GM12865 (cell line): ENCODE data around the gene CSPG5.

ENCODE experiments used
- DNase-seq: peaks from one replicate; pipeline ENCODE4 v3.0.0; 2010; ENCODE audit warnings: low read depth
- H3K4me3 ChIP-seq: 2 replicates; pipeline ENCODE4 v1.5.1; 2011; ENCODE audit warnings: mild to moderate bottlenecking, low read depth, low read length, control low read depth
- TF ChIP-seq, protein P1 (sequence below): IDR thresholded peaks from 2 replicates; pipeline ENCODE4 v1.5.1; 2011; ENCODE audit warnings: low read length, control low read depth, low read depth, inconsistent platforms; ENCODE audit not compliant: insufficient read depth; ENCODE audit errors: missing control alignments

The CSPG5 gene

DNA sequence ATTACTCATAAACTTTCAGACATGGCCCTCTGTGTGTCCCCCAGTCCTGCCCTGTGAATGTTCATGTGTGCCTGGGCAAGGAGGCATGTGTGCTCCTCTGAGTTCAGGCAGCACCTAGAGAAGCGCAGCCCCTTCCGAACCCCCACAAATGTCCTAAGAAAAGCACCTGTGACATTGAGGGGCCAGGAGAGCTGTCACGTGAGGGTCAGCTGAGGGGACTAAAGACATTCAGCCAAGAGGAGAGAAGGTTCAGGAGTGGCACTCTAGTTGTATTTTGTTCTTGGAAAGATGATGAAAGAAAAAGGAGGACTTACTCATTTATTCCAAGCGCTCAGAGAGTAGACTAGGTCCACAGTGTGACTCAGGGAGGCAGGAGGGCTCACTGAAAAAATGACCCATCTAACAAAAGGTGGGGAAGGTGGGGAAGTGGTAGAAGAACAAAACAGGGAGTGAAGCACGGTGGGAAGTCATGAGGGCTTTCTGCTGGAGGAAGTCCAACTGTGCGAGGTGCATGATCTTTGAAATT is 37.0 kb downstream of the CSPG5 start:
- TF ChIP-seq, protein P1, sequence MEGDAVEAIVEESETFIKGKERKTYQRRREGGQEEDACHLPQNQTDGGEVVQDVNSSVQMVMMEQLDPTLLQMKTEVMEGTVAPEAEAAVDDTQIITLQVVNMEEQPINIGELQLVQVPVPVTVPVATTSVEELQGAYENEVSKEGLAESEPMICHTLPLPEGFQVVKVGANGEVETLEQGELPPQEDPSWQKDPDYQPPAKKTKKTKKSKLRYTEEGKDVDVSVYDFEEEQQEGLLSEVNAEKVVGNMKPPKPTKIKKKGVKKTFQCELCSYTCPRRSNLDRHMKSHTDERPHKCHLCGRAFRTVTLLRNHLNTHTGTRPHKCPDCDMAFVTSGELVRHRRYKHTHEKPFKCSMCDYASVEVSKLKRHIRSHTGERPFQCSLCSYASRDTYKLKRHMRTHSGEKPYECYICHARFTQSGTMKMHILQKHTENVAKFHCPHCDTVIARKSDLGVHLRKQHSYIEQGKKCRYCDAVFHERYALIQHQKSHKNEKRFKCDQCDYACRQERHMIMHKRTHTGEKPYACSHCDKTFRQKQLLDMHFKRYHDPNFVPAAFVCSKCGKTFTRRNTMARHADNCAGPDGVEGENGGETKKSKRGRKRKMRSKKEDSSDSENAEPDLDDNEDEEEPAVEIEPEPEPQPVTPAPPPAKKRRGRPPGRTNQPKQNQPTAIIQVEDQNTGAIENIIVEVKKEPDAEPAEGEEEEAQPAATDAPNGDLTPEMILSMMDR = no peak
- H3K4me3 ChIP-seq = no peak overlapping the region
- no peak for DNase-seq

DNA sequence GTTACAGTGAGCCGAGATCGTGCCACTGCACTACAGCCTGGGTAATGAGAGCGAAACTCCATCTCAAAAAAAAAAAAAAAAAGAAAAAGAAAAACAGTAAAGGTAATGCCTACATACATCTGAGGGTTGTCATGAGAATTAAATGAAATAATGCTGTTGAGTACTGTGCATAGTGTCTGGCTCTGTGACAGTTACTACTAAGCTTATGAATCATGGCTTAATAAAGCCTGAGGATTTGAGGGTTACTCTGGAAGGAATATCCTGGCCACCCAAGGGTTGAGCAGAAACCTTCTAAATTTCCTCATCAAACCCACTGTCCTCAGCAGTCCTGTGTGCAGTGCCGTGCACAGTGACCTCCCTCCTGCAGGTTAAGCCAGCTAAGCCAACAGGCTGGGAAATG is 38.4 kb downstream of the CSPG5 start:
- TF ChIP-seq, protein P1 = no peak
- no peak for DNase-seq
- no peak overlapping the region for H3K4me3 ChIP-seq

DNA sequence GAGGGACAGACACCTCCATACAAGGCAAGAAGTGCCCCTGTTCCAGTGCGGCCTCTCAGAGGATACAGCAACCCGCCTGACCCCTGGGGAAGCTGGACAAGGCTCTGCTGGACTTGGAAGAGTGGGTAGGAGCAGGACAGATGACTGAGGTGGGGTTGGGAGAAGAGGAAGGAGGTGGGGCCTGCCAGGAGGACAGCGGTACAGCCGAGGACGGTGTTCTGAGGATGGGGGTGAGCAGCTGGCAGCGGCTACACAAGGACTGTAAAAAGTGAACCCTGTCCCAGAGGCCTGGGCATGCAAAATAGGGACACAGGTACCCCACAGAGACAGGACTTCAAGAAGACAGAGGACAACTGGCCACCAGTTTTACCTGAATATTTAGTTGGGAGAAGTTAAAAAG is 41.7 kb downstream of the CSPG5 start:
- no peak for DNase-seq
- TF ChIP-seq, protein P1 = no peak
- H3K4me3 ChIP-seq = no peak overlapping the region

DNA sequence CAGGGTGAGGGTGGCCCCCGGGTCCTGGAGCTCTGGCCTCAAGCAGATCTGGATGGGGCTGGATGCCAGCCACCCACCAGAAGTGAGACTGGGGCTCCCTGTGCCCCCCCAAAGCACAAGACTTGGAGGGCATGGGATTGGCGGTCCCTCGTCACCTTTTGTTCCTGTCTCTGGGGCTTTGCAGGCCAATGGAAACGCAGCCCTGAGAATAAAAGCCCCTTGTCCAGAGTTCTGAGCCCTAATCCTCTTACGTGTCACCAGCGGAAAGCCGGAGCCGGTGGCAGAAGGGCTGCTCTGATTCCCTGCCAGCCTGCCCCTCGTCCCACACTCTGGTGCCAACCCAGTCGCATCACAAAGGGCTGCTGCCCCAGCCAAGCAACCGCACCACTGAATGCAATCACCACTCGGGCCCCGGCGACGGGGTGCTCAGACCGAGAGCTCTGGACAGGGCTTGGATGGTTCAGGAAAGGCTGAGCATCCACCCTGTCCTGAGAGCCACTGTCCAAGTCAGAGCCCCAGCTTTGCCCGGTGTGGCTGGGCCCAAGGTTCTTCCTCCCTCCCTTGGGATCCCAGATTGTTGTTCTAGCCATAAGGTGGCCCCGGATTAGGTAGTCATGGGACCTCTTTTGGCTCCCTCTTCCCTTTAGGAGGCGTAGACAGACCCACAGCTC is 42.3 kb downstream of the CSPG5 start:
- TF ChIP-seq, protein P1 = no peak
- H3K4me3 ChIP-seq = no peak overlapping the region
- DNase-seq = no peak

DNA sequence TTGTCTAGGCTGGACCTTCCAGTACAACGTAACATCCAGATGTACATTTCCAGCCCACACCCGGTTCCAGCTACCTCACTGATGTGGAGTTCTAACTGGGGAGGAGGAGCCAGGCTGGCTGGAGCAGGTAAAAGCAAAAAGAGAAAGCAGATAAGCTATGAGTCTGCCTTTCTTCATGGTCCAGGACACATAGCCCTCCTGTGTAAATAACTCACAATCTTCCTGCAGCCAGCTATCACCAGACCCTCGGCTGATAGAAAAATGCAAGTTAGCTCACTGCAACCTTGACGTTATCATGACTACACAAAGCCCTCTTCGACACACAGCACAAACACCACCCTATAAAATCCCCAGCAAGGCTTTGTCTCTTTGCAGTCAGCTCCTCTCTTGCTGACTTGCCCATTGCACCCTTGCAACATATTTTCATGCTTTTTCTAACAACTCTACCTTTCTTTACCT is 44.6 kb downstream of the CSPG5 start:
- TF ChIP-seq, protein P1 = no peak
- no peak for DNase-seq
- no peak overlapping the region for H3K4me3 ChIP-seq

DNA sequence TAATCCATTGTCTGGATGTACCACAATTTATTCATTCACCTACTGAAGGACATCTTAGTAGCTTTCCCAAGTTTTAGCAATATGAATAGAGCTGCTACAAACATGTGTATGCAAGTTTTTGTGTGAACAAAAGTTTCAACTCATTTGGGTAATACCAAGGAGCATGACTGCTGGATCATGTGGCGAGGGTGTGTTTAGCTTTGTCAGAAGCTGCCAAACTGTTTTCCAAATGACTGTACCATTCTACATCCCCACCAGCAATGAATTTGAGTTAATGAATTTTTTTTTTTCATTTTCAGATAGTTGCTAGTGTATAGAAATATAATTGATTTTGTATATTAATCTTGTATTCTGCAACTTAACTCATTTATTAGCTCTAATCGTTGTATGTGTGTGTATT is 45.2 kb downstream of the CSPG5 start:
- TF ChIP-seq, protein P1 = no peak
- no peak for DNase-seq
- no peak overlapping the region for H3K4me3 ChIP-seq
